ENCODE data around the gene PHETA1.

GRCh38 chr12:111353603-111354295 lies 15.1 kb downstream of the PHETA1 start:
- TF ChIP-seq, protein P1, sequence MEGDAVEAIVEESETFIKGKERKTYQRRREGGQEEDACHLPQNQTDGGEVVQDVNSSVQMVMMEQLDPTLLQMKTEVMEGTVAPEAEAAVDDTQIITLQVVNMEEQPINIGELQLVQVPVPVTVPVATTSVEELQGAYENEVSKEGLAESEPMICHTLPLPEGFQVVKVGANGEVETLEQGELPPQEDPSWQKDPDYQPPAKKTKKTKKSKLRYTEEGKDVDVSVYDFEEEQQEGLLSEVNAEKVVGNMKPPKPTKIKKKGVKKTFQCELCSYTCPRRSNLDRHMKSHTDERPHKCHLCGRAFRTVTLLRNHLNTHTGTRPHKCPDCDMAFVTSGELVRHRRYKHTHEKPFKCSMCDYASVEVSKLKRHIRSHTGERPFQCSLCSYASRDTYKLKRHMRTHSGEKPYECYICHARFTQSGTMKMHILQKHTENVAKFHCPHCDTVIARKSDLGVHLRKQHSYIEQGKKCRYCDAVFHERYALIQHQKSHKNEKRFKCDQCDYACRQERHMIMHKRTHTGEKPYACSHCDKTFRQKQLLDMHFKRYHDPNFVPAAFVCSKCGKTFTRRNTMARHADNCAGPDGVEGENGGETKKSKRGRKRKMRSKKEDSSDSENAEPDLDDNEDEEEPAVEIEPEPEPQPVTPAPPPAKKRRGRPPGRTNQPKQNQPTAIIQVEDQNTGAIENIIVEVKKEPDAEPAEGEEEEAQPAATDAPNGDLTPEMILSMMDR (IDR thresholded peaks at IDR 0.05), result no peak
- no peak for TF ChIP-seq POLR2A (IDR thresholded peaks at IDR 0.05)

Data from uterus (tissue), 2 donors.